HEK293 (cell line): ENCODE measurements around the gene ANO2.

Experiments
- CTCF ChIA-PET: fragments of 350-600 bp; formaldehyde crosslinking; extraction: SDS; loops from one replicate; lab custom pipeline; 2021; ENCODE audit warnings: antibody characterized with exemption; lab: Yijun Ruan, JAX
- POLR2A ChIA-PET: fragments of 300-600 bp; formaldehyde crosslinking; extraction: SDS; loops from one replicate; lab custom pipeline; 2020; ENCODE audit warnings: antibody characterized with exemption, inconsistent platforms; lab: Yijun Ruan, JAX
- H3K27ac ChIP-seq: fragments of 200-500 bp; sonication (Bioruptor generic); 2 replicates; pipeline ENCODE4 v1.5.1; 2014; ENCODE audit warnings: low read depth, low read length, control low read depth, inconsistent platforms; ENCODE audit errors: extremely low read depth
- H3K36me3 ChIP-seq, 2 experiments: fragments of 200-500 bp in 1 of 2; sonication (Bioruptor generic) in 1 of 2; 1 replicate in 1 of 2; 2 replicates in 1 of 2; pipeline ENCODE4 v1.5.1; 2014 to 2017; ENCODE audit warnings: inconsistent platforms in 2 of 2, low read length in 2 of 2; ENCODE audit not compliant: control insufficient read depth in 2 of 2, insufficient read depth in 1 of 2
- H3K4me1 ChIP-seq: fragments of 200-500 bp; sonication (Bioruptor generic); 2 replicates; pipeline ENCODE4 v1.5.1; 2014; ENCODE audit warnings: mild to moderate bottlenecking, low read length, inconsistent platforms; ENCODE audit not compliant: control insufficient read depth, insufficient read depth
- H3K4me3 ChIP-seq: 2 replicates; pipeline ENCODE4 v1.5.1; 2011; ENCODE audit warnings: low read depth, mild to moderate bottlenecking, control low read depth, low read length, moderate library complexity
- H3K9me3 ChIP-seq: fragments of 200-500 bp; sonication (Bioruptor generic); 2 replicates; pipeline ENCODE4 v1.5.1; 2014; ENCODE audit warnings: low read depth, low read length, inconsistent platforms; ENCODE audit not compliant: control insufficient read depth, insufficient read depth
- ATF2 ChIP-seq: fragments of 450-650 bp; formaldehyde crosslinking; IDR thresholded peaks from 2 replicates; pipeline ENCODE4 v1.5.1; 2016; ENCODE audit warnings: missing biosample characterization, missing genetic modification characterization, low read depth
- KLF17 ChIP-seq: fragments of 450-650 bp; formaldehyde crosslinking; IDR thresholded peaks from 2 replicates; pipeline ENCODE4 v1.5.1; 2016; ENCODE audit warnings: missing biosample characterization, missing genetic modification characterization
- KLF7 ChIP-seq: fragments of 450-650 bp; formaldehyde crosslinking; IDR thresholded peaks from 2 replicates; pipeline ENCODE4 v1.5.1; 2016; ENCODE audit warnings: missing biosample characterization, missing genetic modification characterization, borderline replicate concordance
- KLF8 ChIP-seq: fragments of 450-650 bp; formaldehyde crosslinking; IDR thresholded peaks from 2 replicates; pipeline ENCODE4 v1.5.1; 2016; ENCODE audit warnings: missing biosample characterization, missing genetic modification characterization
- KLF9 ChIP-seq: fragments of 450-650 bp; formaldehyde crosslinking; IDR thresholded peaks from 2 replicates; pipeline ENCODE4 v1.5.1; 2016; ENCODE audit warnings: missing biosample characterization, missing genetic modification characterization, low read depth
- MEIS1 ChIP-seq: sonication (generic); formaldehyde crosslinking; IDR thresholded peaks from 2 replicates; pipeline ENCODE4 v1.8.1; 2022; ENCODE audit warnings: missing genetic modification reagents, mild to moderate bottlenecking, borderline replicate concordance
- PRDM4 ChIP-seq: fragments of 450-650 bp; formaldehyde crosslinking; IDR thresholded peaks from 2 replicates; pipeline ENCODE4 v1.5.1; 2017; ENCODE audit warnings: missing biosample characterization, missing genetic modification characterization
- REPIN1 ChIP-seq: fragments of 450-650 bp; formaldehyde crosslinking; IDR thresholded peaks from 2 replicates; pipeline ENCODE4 v1.5.1; 2017; ENCODE audit warnings: missing biosample characterization, missing genetic modification characterization, low read depth
- SCRT1 ChIP-seq: fragments of 450-650 bp; formaldehyde crosslinking; IDR thresholded peaks from 2 replicates; pipeline ENCODE4 v1.5.1; 2016; ENCODE audit warnings: missing biosample characterization, missing genetic modification characterization, borderline replicate concordance
- ZBTB8A ChIP-seq: fragments of 450-650 bp; formaldehyde crosslinking; IDR thresholded peaks from 2 replicates; pipeline ENCODE4 v1.5.1; 2016; ENCODE audit warnings: missing biosample characterization, missing genetic modification characterization
- ZFP37 ChIP-seq: fragments of 450-650 bp; formaldehyde crosslinking; IDR thresholded peaks from 2 replicates; pipeline ENCODE4 v1.5.1; 2016; ENCODE audit warnings: missing biosample characterization, missing genetic modification characterization
- ZFP69B ChIP-seq: fragments of 450-650 bp; formaldehyde crosslinking; IDR thresholded peaks from 2 replicates; pipeline ENCODE4 v1.5.1; 2016; ENCODE audit warnings: missing biosample characterization, missing genetic modification characterization
- ZNF133 ChIP-seq: fragments of 450-650 bp; formaldehyde crosslinking; IDR thresholded peaks from 2 replicates; pipeline ENCODE4 v1.5.1; 2016; ENCODE audit warnings: missing biosample characterization, missing genetic modification characterization
- ZNF19 ChIP-seq: fragments of 450-650 bp; formaldehyde crosslinking; IDR thresholded peaks from 2 replicates; pipeline ENCODE4; 2016; ENCODE audit warnings: missing biosample characterization, missing genetic modification characterization, low read depth
- ZNF221 ChIP-seq: fragments of 450-650 bp; formaldehyde crosslinking; IDR thresholded peaks from 2 replicates; pipeline ENCODE4 v1.5.1; 2017; ENCODE audit warnings: missing biosample characterization, missing genetic modification characterization, borderline replicate concordance
- ZNF274 ChIP-seq, 2 experiments: fragments of 200-500 bp in 1 of 2; fragments of 450-650 bp in 1 of 2; sonication (Bioruptor generic) in 1 of 2; formaldehyde crosslinking in 1 of 2; IDR thresholded peaks; 2 replicates each; pipeline versions ENCODE4 v1.5.1 to v1.6.1; 2014 to 2016; ENCODE audit warnings: borderline replicate concordance in 1 of 2, inconsistent platforms in 1 of 2, low read length in 1 of 2, missing biosample characterization in 1 of 2, missing genetic modification characterization in 1 of 2
- ZNF324 ChIP-seq: fragments of 450-650 bp; formaldehyde crosslinking; IDR thresholded peaks from 2 replicates; pipeline ENCODE4 v1.5.1; 2016; ENCODE audit warnings: missing biosample characterization, missing genetic modification characterization
- ZNF501 ChIP-seq: fragments of 450-650 bp; formaldehyde crosslinking; IDR thresholded peaks from 2 replicates; pipeline ENCODE4 v1.5.1; 2016; ENCODE audit warnings: missing biosample characterization, missing genetic modification characterization
- ZNF521 ChIP-seq: fragments of 450-650 bp; formaldehyde crosslinking; IDR thresholded peaks from 2 replicates; pipeline ENCODE4 v1.5.1; 2017; ENCODE audit warnings: missing biosample characterization, mild to moderate bottlenecking, missing genetic modification characterization
- ZNF571 ChIP-seq: fragments of 450-650 bp; formaldehyde crosslinking; IDR thresholded peaks from 2 replicates; pipeline ENCODE4 v1.5.0; 2017; ENCODE audit warnings: missing biosample characterization, missing genetic modification characterization
- ZNF621 ChIP-seq: fragments of 450-650 bp; formaldehyde crosslinking; IDR thresholded peaks from 2 replicates; pipeline ENCODE4 v1.5.1; 2017; ENCODE audit warnings: missing biosample characterization, missing genetic modification characterization
- ZNF623 ChIP-seq: fragments of 450-650 bp; formaldehyde crosslinking; IDR thresholded peaks from 2 replicates; pipeline ENCODE4 v1.5.1; 2016; ENCODE audit warnings: missing biosample characterization, missing genetic modification characterization
- ZNF639 ChIP-seq: fragments of 450-650 bp; formaldehyde crosslinking; IDR thresholded peaks from 2 replicates; pipeline ENCODE4 v1.5.1; 2016; ENCODE audit warnings: missing biosample characterization, missing genetic modification characterization
- ZNF664 ChIP-seq: fragments of 450-650 bp; formaldehyde crosslinking; IDR thresholded peaks from 2 replicates; pipeline ENCODE4 v1.5.1; 2016; ENCODE audit warnings: missing biosample characterization, missing genetic modification characterization
- ZNF768 ChIP-seq: fragments of 450-650 bp; formaldehyde crosslinking; IDR thresholded peaks from 2 replicates; pipeline ENCODE4 v1.5.1; 2018; ENCODE audit warnings: missing biosample characterization, mild to moderate bottlenecking, missing genetic modification characterization
- ZSCAN16 ChIP-seq: fragments of 450-650 bp; formaldehyde crosslinking; IDR thresholded peaks from 2 replicates; pipeline ENCODE4 v1.5.1; 2016; ENCODE audit warnings: missing biosample characterization, missing genetic modification characterization
- ZSCAN5A ChIP-seq: fragments of 450-650 bp; formaldehyde crosslinking; IDR thresholded peaks from 2 replicates; pipeline ENCODE4 v1.5.1; 2016; ENCODE audit warnings: missing biosample characterization, missing genetic modification characterization

ANO2 gene

DNA sequence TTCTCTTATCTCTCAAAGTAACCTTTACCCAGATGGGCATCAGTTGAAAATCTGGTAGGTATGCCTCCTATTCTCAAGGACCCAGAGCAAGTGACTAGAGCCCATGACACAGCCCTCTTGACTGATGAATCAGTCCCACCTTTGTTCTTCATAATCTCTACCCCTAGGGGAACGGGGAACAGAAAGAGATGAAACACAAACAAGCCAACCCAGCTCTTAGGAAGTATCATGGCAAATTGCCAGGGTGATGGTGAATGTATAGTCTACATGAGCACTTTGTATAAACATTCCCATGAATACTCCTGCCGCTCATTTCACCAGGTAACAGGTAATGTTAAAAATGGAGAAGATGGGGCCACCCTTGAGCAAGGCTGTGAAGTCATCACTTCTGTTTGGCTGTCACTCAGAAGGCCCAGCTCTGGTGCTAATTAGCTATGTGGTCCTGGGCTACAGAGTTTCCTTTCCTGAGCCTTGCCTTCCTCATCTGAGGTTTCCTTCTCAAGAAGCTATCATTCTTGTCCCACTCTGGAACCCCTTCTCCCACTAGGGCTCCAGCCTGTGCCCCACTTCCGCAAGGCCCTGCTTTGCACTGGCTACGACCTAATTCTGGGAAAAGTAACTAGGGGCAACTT lies 161.7 kb downstream of the ANO2 start (continued):
- TF ChIP-seq KLF8 (no peak), ZNF221 (tag by site-specific recombination) (no peak), REPIN1 (no peak)

- Histone ChIP-seq H3K4me1 (peaks cover 8% of the 10 kb centered on the region), H3K4me3 (no peak overlapping the region), H3K36me3 (no peaks in the 10 kb centered on the region), H3K27ac (no peak overlapping the region), H3K9me3 (no peaks in the 10 kb centered on the region)
- CTCF ChIA-PET, result no interaction called here
- POLR2A ChIA-PET, result no interaction called here
- no peak for TF ChIP-seq ZSCAN5A (tag by site-specific recombination)
- no peak for TF ChIP-seq ATF2 (tag by site-specific recombination)
- no peak for TF ChIP-seq ZNF501
- TF ChIP-seq ZNF768 (tag by site-specific recombination), result no peak
- TF ChIP-seq ZBTB8A, result no peak
- no peak for TF ChIP-seq REPIN1
These were observed 164.5 kb downstream of the ANO2 start for GRCh38 chr12:5780536-5780935.

DNA sequence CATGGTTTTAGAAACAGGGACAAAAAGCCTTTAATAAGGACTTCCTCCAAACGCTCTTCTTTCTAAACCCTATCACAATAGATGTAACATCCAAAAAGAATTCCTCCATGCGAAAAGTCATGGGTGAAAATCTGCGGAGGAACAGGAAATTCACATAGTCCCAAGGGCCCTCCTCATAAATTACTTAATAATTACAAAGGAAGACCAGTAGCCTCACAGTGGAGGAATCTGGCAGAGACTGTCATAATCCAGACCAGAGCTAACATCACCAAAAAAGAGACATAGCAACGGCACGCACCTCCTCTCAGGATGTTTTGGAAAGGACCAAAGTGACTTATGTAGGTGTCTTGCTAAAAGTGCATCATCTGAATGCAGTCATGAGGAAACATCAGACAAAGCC lies 165.7 kb downstream of the ANO2 start:
- ChIA-PET POLR2A (no interaction called here), CTCF (no interaction called here)
- peaks cover 8% of the 10 kb centered on the region for H3K4me1 ChIP-seq
- H3K4me3 ChIP-seq, result no peak overlapping the region
- no peaks in the 10 kb centered on the region for H3K36me3 ChIP-seq
- TF ChIP-seq KLF7 (no peak), ZNF639 (tag by site-specific recombination) (no peak), ZFP69B (tag by site-specific recombination) (no peak), SCRT1 (tag by site-specific recombination) (no peak), ZNF19 (tag by site-specific recombination) (no peak), ZNF621 (tag by site-specific recombination) (no peak), ZFP37 (tag by site-specific recombination) (no peak), MEIS1 (CRISPR knock-in tag) (no peak), ZNF571 (tag by site-specific recombination) (no peak), ZNF623 (no peak), ZNF324 (tag by site-specific recombination) (no peak), KLF17 (tag by site-specific recombination) (no peak), PRDM4 (tag by site-specific recombination) (no peak), ZNF664 (tag by site-specific recombination) (no peak), ZNF274 (IDR thresholded peaks at IDR 0.05; ENCODE audit: low read length) (no peak), ZNF274 (tag by site-specific recombination; IDR thresholded peaks at IDR 0.05; ENCODE audit: borderline replicate concordance) (no peak), ZNF133 (tag by site-specific recombination) (no peak), ZBTB8A (no peak), ZNF521 (tag by site-specific recombination) (no peak), KLF9 (tag by site-specific recombination) (no peak), ZSCAN16 (tag by site-specific recombination) (no peak)
- TF ChIP-seq, all 188 proteins: peak for 0
- no peaks in the 10 kb centered on the region for H3K9me3 ChIP-seq
- no peak overlapping the region for H3K27ac ChIP-seq
